Posterior cingulate gyrus (tissue), 11 donors: ENCODE data around the gene TCERG1L.

Experiments
- DNase-seq, 10 donors: peaks; one replicate each; pipeline versions ENCODE4 v3.0.0 to v3.0.0-alpha.2; 2020 to 2021; ENCODE audit warnings: mixed read lengths in 3 of 10
- intact Hi-C: fragments of 100-400 bp; cut with DNase I; formaldehyde crosslinking; loops from one replicate; pipeline ENCODE4 v1.15.1; 2023

TCERG1L gene

DNA sequence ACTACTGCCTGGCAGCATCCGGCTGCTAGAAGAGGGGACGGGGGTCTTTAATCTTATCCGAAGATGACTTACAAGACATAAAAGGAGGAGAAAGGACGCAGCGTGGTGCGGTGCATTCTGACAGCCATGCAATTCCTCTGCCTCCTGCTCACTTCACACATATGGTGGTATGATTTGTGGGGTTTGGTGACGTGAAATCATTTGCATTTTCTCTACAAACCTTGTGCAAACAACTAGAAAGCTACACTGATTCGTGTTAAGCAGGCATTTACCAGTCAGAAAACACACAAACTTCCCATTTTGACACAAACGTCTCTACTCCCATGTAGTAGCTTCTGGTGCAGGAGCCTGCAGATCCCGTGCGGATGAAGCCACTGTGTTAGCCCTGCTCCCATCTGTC, 6.8 kb upstream of the TCERG1L start:
- DNase-seq, result peak in 1 of 10 donors; percentile 47
- intact Hi-C loops, result loop anchor here (10.0 kb wide), 1 partner anchor 1123 kb away; no protein-coding TSS in a partner anchor

GRCh38 chr10:131316321-131317075, 5.0 kb upstream of the TCERG1L start:
- peak in 1 of 10 donors; percentile 75 for DNase-seq
- intact Hi-C loops, result loop anchor here (10.0 kb wide), 1 partner anchor 1122 kb away; no protein-coding TSS in a partner anchor

GRCh38 chr10:131315344-131315743, 3.8 kb upstream of the TCERG1L start:
- intact Hi-C loops, result loop anchor here (10.0 kb wide), 1 partner anchor 1121 kb away; no protein-coding TSS in a partner anchor
- no peak for DNase-seq

DNA sequence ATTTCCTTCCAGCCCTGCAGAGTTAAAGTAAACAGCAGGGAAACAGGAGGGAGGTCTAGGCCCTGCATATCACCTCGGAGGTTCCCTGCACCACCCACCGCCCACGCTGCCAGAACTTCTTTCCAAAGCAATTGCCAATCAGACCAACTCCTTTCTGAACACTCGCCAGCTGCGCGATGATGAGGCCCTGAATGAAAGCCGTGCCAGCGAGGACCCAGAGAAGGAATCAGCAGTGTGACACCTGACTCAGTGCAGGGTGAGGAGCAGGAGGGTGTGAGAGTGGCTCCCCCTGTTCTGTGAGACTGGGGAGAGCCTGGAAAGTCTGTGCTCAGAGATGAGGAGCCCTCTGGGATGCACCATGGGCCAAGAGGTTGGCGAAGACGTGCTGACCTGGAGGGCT, 3.3 kb upstream of the TCERG1L start:
- intact Hi-C loops, result loop anchor here (10.0 kb wide), 1 partner anchor 1120 kb away; no protein-coding TSS in a partner anchor
- peak in 1 of 10 donors; percentile 71 for DNase-seq

DNA sequence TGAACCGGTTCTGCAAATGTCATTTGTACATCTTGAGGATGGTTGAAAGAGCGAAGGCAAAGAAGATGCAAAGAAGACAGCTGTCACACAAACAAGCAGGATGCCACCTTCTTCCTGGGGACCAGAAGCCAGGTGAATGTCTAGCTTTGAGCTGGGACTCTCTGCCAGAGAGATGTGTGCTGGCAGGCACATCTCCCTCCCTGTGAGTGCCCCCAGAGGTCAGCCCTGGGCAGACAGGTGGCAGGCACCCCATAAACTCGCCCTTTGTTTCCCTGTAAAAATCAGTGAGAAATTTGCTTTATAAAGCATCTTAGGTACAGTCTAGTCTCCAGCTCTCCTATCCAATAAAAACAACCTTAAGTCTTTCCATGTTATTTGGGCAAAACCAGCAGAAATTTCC, 2.6 kb upstream of the TCERG1L start:
- intact Hi-C loops, result loop anchor here (10.0 kb wide), 1 partner anchor 1119 kb away; no protein-coding TSS in a partner anchor
- DNase-seq, result no peak

DNA sequence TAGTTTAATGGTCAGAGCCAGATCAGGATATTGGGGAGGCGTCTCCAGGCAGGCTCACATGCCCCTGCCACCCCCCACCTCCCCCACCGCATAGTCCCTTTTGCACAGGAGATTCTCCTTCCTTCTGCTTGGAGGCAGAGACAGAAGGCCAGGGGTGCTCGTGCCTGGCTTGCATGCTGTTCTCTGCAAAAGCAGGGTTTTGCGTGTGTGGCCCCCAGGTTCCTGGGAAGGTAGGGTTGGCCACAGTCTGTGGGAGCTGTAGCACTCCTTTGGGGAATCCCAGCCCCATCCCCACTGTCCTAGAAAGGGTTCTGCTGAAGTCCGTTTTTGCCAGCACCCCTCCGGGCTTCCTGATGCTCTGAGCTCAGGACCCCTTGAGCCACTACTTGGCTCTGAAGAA, 1.9 kb upstream of the TCERG1L start:
- DNase-seq, result peak in 1 of 10 donors; percentile 62
- intact Hi-C loops, result loop anchor here (10.0 kb wide), 1 partner anchor 1119 kb away; no protein-coding TSS in a partner anchor

GRCh38 chr10:131312478-131312836, 936 bp upstream of the TCERG1L start:
- intact Hi-C loops, result loop anchor here (10.0 kb wide), 1 partner anchor 1118 kb away; no protein-coding TSS in a partner anchor
- DNase-seq, result peak in 4 of 10 donors; percentile 50 to 89 (median 86)

GRCh38 chr10:131311402-131311660, 190 bp downstream of the TCERG1L start:
- peak in 1 of 10 donors; percentile 81 for DNase-seq

GRCh38 chr10:131310551-131311401, 745 bp downstream of the TCERG1L start:
- intact Hi-C loops, result loop anchor here (10.0 kb wide), 1 partner anchor 1116 kb away; no protein-coding TSS in a partner anchor
- peak in 2 of 10 donors; percentile 74 to 85 for DNase-seq

More at GRCh38 chr10:131311402-131311660, 190 bp downstream of the TCERG1L start:
- intact Hi-C loops, result loop anchor here (10.0 kb wide), 1 partner anchor 1117 kb away; no protein-coding TSS in a partner anchor

DNA sequence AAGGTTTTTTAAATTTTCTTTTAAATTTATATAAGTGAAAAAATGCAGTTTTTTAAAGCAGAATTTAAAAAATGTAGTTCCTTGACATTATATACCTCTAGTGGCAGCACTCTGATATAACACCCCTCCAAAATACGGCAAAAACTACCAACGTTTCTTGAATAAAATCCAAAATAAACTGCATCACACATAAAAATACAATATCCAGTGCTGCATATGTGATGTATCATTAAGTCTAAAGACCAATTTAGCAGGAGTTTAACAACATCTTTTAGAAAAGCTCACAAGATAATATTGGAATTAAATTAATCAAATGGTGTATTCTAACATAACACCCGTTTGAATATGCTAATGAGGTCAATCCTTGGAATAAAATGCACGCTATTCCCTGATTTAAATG, 1.4 kb downstream of the TCERG1L start:
- intact Hi-C loops, result loop anchor here (10.0 kb wide), 1 partner anchor 1115 kb away; no protein-coding TSS in a partner anchor
- no peak for DNase-seq

DNA sequence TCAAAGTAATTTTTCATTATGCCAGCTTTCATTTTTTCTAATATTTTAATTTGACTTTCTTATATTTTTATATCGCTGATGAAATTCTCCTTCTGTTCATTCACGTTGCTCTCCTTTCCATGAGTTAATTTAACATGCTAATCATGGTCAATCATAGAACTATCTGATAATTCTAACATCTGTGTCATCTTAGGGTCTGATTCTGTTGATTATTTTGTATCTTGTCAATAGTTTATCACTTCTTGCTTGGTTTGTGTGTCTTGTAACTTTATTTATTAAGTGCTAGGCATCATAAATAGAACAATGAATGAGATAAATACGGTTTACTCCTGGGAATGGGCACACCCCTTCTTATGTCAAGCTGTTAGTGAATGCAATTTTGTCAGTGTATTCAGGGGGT, 11.0 kb downstream of the TCERG1L start:
- intact Hi-C loops, result no loop called here

GRCh38 chr10:131290781-131291180, 20.7 kb downstream of the TCERG1L start:
- intact Hi-C loops, result no loop called here

More for the DNA sequence above, 11.0 kb downstream of the TCERG1L start:
- DNase-seq, result no peak

GRCh38 chr10:131288648-131289047, 22.9 kb downstream of the TCERG1L start:
- peak in 1 of 10 donors; percentile 55 for DNase-seq

More at GRCh38 chr10:131290781-131291180, 20.7 kb downstream of the TCERG1L start:
- DNase-seq, result no peak

DNA sequence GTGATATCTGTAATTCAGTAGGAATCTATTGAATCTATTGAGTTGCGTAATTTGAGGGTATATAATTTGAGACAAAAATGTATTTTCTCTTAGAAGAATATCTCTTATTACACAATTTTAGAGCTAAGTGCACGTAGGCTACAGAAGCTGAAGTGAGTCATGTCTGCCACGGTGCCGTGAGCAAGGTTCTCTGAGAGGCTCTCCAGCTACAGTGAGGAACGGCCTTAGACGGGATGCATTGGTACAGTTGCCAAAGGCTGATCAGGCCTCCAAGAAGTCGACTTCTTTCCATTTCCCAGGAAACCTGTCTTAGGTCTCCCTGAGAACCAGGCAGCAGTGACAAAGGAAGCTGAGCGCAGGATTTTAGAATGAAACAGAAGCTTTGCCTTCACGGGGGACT, 28.6 kb downstream of the TCERG1L start:
- DNase-seq, result peak in 1 of 10 donors; percentile 55
- intact Hi-C loops, result no loop called here

More at GRCh38 chr10:131288648-131289047, 22.9 kb downstream of the TCERG1L start:
- intact Hi-C loops, result no loop called here

- DNase-seq, result peak in 1 of 10 donors; percentile 35
- intact Hi-C loops, result no loop called here
These were observed 31.4 kb downstream of the TCERG1L start for GRCh38 chr10:131280101-131280500.

GRCh38 chr10:131279516-131279915, 32.0 kb downstream of the TCERG1L start:
- intact Hi-C loops, result no loop called here
- DNase-seq, result peak in 2 of 10 donors; percentile 67 to 71

- DNase-seq, result peak in 2 of 10 donors; percentile 32 to 61
- intact Hi-C loops, result no loop called here
These were observed 33.6 kb downstream of the TCERG1L start for GRCh38 chr10:131277969-131278368.

GRCh38 chr10:131277278-131277677, 34.2 kb downstream of the TCERG1L start:
- peak in 2 of 10 donors; percentile 58 to 66 for DNase-seq
- intact Hi-C loops, result no loop called here

- intact Hi-C loops, result no loop called here
- DNase-seq, result peak in 1 of 10 donors; percentile 77
These were observed 35.8 kb downstream of the TCERG1L start for GRCh38 chr10:131275691-131276090.

- DNase-seq, result peak in 1 of 10 donors; percentile 55
- intact Hi-C loops, result no loop called here
These were observed 36.6 kb downstream of the TCERG1L start for GRCh38 chr10:131274883-131275282.
